HFFc6 (cell line): ENCODE data around the gene CCND2. TPM values are rescaled to one million over a fixed set of nuclear protein-coding genes. Genes with fewer than 3 reads are reported as not detected.
"Not testable (repeated sequence)": the region's sequence is repeated elsewhere in the genome, so short reads cannot be mapped to it uniquely, and the experiment has no call there.

Experiments
- DNase-seq: peaks from one replicate; pipeline ENCODE4 v3.0.0-alpha.2; 2018
- H3K27ac Mint-ChIP-seq: 2 replicates; pipeline ENCODE4 v1.8.0; 2020; ENCODE audit warnings: mild to moderate bottlenecking, mixed read lengths
- H3K27me3 Mint-ChIP-seq: 2 replicates; pipeline ENCODE4 v1.8.0; 2021; ENCODE audit warnings: mild to moderate bottlenecking, moderate library complexity, mixed read lengths; ENCODE audit not compliant: insufficient read depth
- H3K36me3 Mint-ChIP-seq: 2 replicates; pipeline ENCODE4 v1.8.0; 2021; ENCODE audit warnings: low read depth, mixed read lengths
- H3K4me1 Mint-ChIP-seq: 2 replicates; pipeline ENCODE4 v1.8.0; 2020; ENCODE audit warnings: low read depth, mixed read lengths
- H3K4me3 Mint-ChIP-seq: 2 replicates; pipeline ENCODE4 v1.8.0; 2020; ENCODE audit warnings: mild to moderate bottlenecking, moderate library complexity, mixed read lengths
- H3K9me3 Mint-ChIP-seq: 2 replicates; pipeline ENCODE4 v1.8.0; 2020; ENCODE audit warnings: mild to moderate bottlenecking, mixed read lengths
- total RNA-seq, 6 experiments: library from RNA; stranded (reverse); fragmentation: NEBNext Ultra II Directional; extraction: Animal tissue kit (Norgen Biotek cat#: 25700); gene quantifications; 2 replicates in 1 of 6; 3 replicates in 5 of 6; pipeline ENCODE4 v1.2.3, GENCODE V29; 2021
- TF ChIP-seq, protein P1 (sequence below): fragments of 200-600 bp; sonication (generic); IDR thresholded peaks from 2 replicates; pipeline ENCODE4 v1.5.0; 2021; ENCODE audit warnings: antibody characterized with exemption, mild to moderate bottlenecking

The CCND2 gene
- total RNA-seq, 6 experiments from 2014 or later, result 5.7 to 27.2 (median 24.5) TPM

DNA sequence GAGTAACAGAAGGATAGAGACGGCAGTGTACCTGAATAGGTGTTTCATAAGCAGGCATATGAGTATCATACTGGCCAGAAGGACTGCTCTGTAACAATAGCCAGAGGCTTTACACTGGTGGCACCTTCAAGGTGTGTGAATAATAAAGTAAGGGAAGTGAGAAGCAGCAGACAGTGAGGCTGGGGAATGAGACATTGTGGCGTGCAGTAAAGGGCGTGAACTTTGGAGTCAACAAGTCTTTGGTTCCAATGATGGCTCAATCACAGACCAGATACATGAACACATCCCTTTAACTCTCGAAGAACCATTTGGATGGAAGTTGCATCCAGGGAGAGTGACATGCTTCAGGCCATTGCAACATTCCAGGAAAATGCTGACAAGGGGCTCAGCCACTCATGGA is 32.0 kb upstream of the CCND2 start:
- H3K36me3 Mint-ChIP-seq, result peaks cover 5% of the 10 kb centered on the region
- TF ChIP-seq, protein P1, sequence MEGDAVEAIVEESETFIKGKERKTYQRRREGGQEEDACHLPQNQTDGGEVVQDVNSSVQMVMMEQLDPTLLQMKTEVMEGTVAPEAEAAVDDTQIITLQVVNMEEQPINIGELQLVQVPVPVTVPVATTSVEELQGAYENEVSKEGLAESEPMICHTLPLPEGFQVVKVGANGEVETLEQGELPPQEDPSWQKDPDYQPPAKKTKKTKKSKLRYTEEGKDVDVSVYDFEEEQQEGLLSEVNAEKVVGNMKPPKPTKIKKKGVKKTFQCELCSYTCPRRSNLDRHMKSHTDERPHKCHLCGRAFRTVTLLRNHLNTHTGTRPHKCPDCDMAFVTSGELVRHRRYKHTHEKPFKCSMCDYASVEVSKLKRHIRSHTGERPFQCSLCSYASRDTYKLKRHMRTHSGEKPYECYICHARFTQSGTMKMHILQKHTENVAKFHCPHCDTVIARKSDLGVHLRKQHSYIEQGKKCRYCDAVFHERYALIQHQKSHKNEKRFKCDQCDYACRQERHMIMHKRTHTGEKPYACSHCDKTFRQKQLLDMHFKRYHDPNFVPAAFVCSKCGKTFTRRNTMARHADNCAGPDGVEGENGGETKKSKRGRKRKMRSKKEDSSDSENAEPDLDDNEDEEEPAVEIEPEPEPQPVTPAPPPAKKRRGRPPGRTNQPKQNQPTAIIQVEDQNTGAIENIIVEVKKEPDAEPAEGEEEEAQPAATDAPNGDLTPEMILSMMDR, result no peak
- peaks cover 24% of the 10 kb centered on the region for H3K9me3 Mint-ChIP-seq
- DNase-seq, result no peak
- no peaks in the 10 kb centered on the region for H3K4me1 Mint-ChIP-seq
- H3K27ac Mint-ChIP-seq, result no peak overlapping the region
- H3K4me3 Mint-ChIP-seq, result no peak overlapping the region
- H3K27me3 Mint-ChIP-seq, result peaks cover 14% of the 10 kb centered on the region

DNA sequence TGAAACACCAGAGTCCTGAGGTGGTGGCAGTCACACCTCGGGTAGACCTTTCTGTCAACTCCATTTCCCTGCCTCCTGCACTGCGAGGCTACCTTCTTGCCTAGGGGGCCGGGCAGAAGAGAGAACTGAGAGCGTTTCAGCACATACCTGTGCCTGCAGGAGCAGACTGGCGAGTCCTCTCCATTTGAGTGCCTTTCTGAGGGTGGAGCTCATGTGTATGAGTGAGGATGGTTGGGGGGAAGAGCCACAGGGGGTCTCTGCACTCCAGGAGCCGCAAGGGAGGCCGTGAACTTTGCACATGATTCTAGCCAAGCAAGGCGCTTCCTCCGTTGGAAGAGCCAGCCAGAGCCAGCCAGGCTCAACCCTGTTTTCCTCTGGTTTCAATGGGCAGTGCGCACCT is 31.0 kb upstream of the CCND2 start:
- Mint-ChIP-seq H3K4me3 (no peak overlapping the region), H3K4me1 (no peaks in the 10 kb centered on the region), H3K36me3 (peaks cover 5% of the 10 kb centered on the region), H3K27me3 (peaks cover 17% of the 10 kb centered on the region), H3K27ac (no peak overlapping the region), H3K9me3 (peaks cover 24% of the 10 kb centered on the region)
- no peak for DNase-seq
- TF ChIP-seq, protein P1, result no peak

DNA sequence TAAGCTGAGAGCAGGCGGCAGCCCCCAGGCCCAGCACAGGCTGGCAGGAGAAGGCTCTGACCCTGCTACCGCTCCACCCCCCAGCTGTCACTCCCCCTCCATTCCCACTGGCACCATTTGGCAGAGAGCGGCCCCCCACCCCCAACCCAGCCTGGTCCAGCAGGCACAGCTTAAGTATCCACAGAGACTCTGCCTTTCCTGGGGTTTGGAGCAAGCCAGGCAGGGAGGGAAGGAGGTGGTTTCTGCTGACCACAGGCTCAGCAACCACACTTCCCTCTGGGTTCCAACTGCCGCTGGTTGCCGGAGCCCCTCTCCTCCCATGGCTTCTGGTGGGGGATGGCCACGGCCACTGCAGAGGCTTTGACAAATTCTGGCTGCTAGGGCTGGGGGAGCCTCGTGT is 30.5 kb upstream of the CCND2 start:
- H3K27me3 Mint-ChIP-seq, result peaks cover 22% of the 10 kb centered on the region
- H3K36me3 Mint-ChIP-seq, result peaks cover 5% of the 10 kb centered on the region
- TF ChIP-seq, protein P1, result no peak
- no peak overlapping the region for H3K27ac Mint-ChIP-seq
- no peaks in the 10 kb centered on the region for H3K4me1 Mint-ChIP-seq
- H3K4me3 Mint-ChIP-seq, result no peak overlapping the region
- no peak for DNase-seq
- peaks cover 23% of the 10 kb centered on the region for H3K9me3 Mint-ChIP-seq

DNA sequence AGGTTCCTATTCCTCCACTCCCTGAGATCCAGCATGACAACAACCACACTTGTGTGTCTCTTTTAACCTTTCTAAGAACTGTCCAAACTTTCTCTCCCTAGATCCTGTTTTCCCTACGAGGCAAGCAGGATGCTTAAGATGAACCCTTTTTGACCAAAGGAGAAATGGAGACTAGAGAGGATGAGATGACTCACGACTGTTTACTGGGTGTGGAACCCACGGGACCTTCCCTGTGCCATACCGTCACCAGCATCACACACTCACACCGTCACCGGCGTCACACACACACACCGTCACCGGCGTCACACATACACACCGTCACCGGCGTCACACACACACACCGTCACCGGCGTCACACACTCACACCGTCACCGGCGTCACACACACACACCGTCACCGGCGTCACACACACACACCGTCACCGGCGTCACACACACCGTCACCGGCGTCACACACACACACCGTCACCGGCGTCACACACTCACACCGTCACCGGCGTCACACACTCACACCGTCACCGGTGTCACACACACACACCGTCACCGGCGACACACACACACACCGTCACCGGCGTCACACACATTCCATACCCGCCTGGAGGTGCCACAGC is 30.0 kb upstream of the CCND2 start:
- Mint-ChIP-seq H3K27me3 (peaks cover 22% of the 10 kb centered on the region), H3K9me3 (peaks cover 18% of the 10 kb centered on the region)
- not testable (repeated sequence) for DNase-seq, H3K4me1 Mint-ChIP-seq, H3K4me3 Mint-ChIP-seq, H3K27ac Mint-ChIP-seq, H3K36me3 Mint-ChIP-seq

DNA sequence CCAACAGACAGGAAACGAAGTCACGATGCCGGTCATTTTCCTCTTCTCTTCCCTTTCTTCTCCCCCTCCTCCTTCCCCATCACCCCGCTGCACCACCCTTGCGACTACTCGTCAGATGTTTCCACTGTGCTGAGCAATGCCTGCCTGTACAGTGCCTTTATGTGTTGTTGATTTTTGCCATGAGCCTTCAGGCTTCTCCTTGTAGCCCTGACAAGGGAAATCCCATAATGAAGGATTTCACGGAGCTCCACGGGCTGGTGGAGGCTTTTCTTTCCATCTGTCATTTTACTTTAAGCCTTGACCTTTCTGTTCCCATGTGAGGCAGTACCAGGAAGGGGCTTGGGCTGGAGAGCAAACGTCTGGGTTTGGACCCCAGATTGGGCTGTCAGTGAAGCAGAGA is 28.7 kb upstream of the CCND2 start:
- Mint-ChIP-seq H3K9me3 (peaks cover 18% of the 10 kb centered on the region), H3K36me3 (peaks cover 5% of the 10 kb centered on the region), H3K27ac (no peak overlapping the region), H3K4me1 (no peaks in the 10 kb centered on the region), H3K27me3 (peaks cover 22% of the 10 kb centered on the region), H3K4me3 (no peak overlapping the region)
- TF ChIP-seq, protein P1, result no peak
- no peak for DNase-seq

DNA sequence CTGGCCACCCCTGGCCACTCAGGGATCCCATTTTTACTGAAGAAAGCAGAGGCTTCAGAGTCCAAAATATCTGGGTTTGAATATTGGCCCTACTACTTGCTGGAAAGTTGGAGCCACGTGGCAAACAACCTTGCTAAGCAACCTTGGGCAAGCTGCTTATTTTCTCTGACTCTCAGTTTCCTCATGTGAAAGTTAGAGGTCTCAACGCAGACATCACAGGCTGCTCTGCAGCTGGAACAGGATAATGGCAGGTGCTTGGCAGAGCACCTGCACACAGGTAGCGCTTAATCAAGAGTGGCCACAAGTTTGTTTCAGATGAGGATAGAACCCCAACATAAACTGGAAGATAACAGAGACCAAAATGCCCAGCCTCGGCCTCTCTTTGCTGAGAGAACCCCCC is 28.1 kb upstream of the CCND2 start:
- H3K9me3 Mint-ChIP-seq, result peaks cover 18% of the 10 kb centered on the region
- no peak overlapping the region for H3K27ac Mint-ChIP-seq
- no peaks in the 10 kb centered on the region for H3K4me1 Mint-ChIP-seq
- peaks cover 5% of the 10 kb centered on the region for H3K36me3 Mint-ChIP-seq
- H3K27me3 Mint-ChIP-seq, result peaks cover 22% of the 10 kb centered on the region
- TF ChIP-seq, protein P1, result no peak
- DNase-seq, result no peak
- no peak overlapping the region for H3K4me3 Mint-ChIP-seq
